ENCODE data around the gene AKR1D1. TPM values are rescaled to one million over a fixed set of nuclear protein-coding genes. Genes with fewer than 3 reads are reported as not detected.

The AKR1D1 gene
- total and polyA plus RNA-seq, 10 of the 15 experiments (the other 5 are each of a cell fraction or from before 2014, with no cell fraction given) = 0.09 to 0.34 TPM; not detected in 8

GRCh38 chr7:138122162-138122561, 45.9 kb downstream of the AKR1D1 start:
- no peak for ATAC-seq

GRCh38 chr7:138125119-138125518, 48.9 kb downstream of the AKR1D1 start:
- H3K4me3 ChIP-seq = no peak overlapping the region
- SMC1A ChIA-PET (ENCODE audit: uncharacterized antibody, unreplicated experiment) = interaction anchor here (0.7 to 1.4 kb wide), 2 partner anchors 36 to 101 kb away, joined by 3 read pairs; no protein-coding TSS in a partner anchor
- WGBS (ENCODE audit: insufficient coverage, insufficient replicate concordance, low lambda C conversion rate, missing lambda C conversion rate) = 13% methylated on average over 2 of the region's 2 CpGs
- no peak for FAIRE-seq
- no peak overlapping the region for H3K9ac ChIP-seq (ENCODE audit: control insufficient read depth, insufficient read depth, low read length)
- H3K4me1 ChIP-seq (ENCODE audit: control insufficient read depth, insufficient read depth, low read length) = peaks cover 7% of the 10 kb centered on the region
- CTCF ChIA-PET = interaction anchor here (0.6 to 0.7 kb wide), 2 partner anchors 10 to 221 kb away, joined by 3 read pairs; no protein-coding TSS in a partner anchor
- no peak overlapping the region; the same call in 1 of the 2 replicates for H3K27ac ChIP-seq (ENCODE audit: control insufficient read depth, insufficient read depth)
- no peaks in the 10 kb centered on the region for H4K20me1 ChIP-seq (ENCODE audit: control insufficient read depth, insufficient read depth)
- H2AFZ ChIP-seq (ENCODE audit: control insufficient read depth, low read depth, low read length) = peak overlapping the region; percentile 75
- BruUV-seq (replicated peaks) = no TSS peak
- in situ Hi-C loops (cut with MboI) = no loop called here
- DNase-seq (ENCODE audit: low read depth, low spot score) = no peak
- intact Hi-C loops (cut with micrococcal nuclease; ENCODE audit: unreplicated experiment) = no loop called here
- no peaks in the 10 kb centered on the region; the same call in 2 of the 3 replicates for H3K9me3 ChIP-seq (replicated peaks; ENCODE audit: control insufficient read depth, insufficient read depth, low read length)
- ATAC-seq = no peak; the same call in 1 of the 3 replicates
- H3K27me3 ChIP-seq (replicated peaks in 1 of 2; ENCODE audit: control insufficient read depth in 2 of 2, insufficient read depth in 2 of 2, low read length in 1 of 2) = no peaks in the 10 kb centered on the region
- no peaks in the 10 kb centered on the region for H3K79me2 ChIP-seq (ENCODE audit: control insufficient read depth, insufficient read depth, low read length)
- no peaks in the 10 kb centered on the region for H3K36me3 ChIP-seq (ENCODE audit: control insufficient read depth in 2 of 2, insufficient read depth in 2 of 2, low read length in 1 of 2)
- POLR2A ChIA-PET = interaction anchor here (0.5 to 0.6 kb wide), 2 partner anchors 12 to 158 kb away, joined by 3 to 6 read pairs; no protein-coding TSS in a partner anchor
- RAD21 ChIA-PET (ENCODE audit: unreplicated experiment) = interaction anchor here (2.3 kb wide), 1 partner anchor 36 kb away, joined by 7 read pairs; no protein-coding TSS in a partner anchor
- no peak overlapping the region; the same call in 1 of the 2 replicates for H3K4me2 ChIP-seq (ENCODE audit: control insufficient read depth, insufficient read depth)
- no peak for TF ChIP-seq POLR2A (IDR thresholded peaks at IDR 0.05; ENCODE audit: low read depth, low read length)
- TF ChIP-seq NR2C1 (IDR thresholded peaks at IDR 0.05) = no peak
- TF ChIP-seq CEBPZ (IDR thresholded peaks at IDR 0.05; ENCODE audit: low read depth, low read length) = no peak
- no peak for TF ChIP-seq ATF7 (IDR thresholded peaks at IDR 0.05; ENCODE audit: low read depth)
- TF ChIP-seq ZBTB11 (CRISPR knock-in tag; IDR thresholded peaks at IDR 0.05) = no peak
- no peak for TF ChIP-seq BCLAF1 (IDR thresholded peaks at IDR 0.05)

More at GRCh38 chr7:138122162-138122561, 45.9 kb downstream of the AKR1D1 start:
- ChIA-PET CTCF (no interaction called here), RAD21 (ENCODE audit: unreplicated experiment) (no interaction called here), POLR2A (no interaction called here), SMC1A (ENCODE audit: uncharacterized antibody, unreplicated experiment) (interaction anchor here (0.6 kb wide), 1 partner anchor 301 kb away, joined by 3 read pairs; no protein-coding TSS in a partner anchor)
- BruUV-seq (replicated peaks) = no TSS peak
- TF ChIP-seq NR2C1 (IDR thresholded peaks at IDR 0.05) = no peak
- no peak for TF ChIP-seq HCFC1 (IDR thresholded peaks at IDR 0.05; ENCODE audit: low read length)
- no peak for TF ChIP-seq HDGF (IDR thresholded peaks at IDR 0.05)
- no peak overlapping the region for H3K27ac ChIP-seq (ENCODE audit: control insufficient read depth, insufficient read depth)
- H4K20me1 ChIP-seq (ENCODE audit: control insufficient read depth, insufficient read depth) = no peaks in the 10 kb centered on the region
- no peak for DNase-seq (ENCODE audit: low read depth, low spot score)
- 70% methylated on average over 23 of the region's 23 CpGs for WGBS (ENCODE audit: insufficient coverage, insufficient replicate concordance, low lambda C conversion rate, missing lambda C conversion rate)
- no peaks in the 10 kb centered on the region for H3K27me3 ChIP-seq (replicated peaks in 1 of 2; ENCODE audit: control insufficient read depth in 2 of 2, insufficient read depth in 2 of 2, low read length in 1 of 2)
- in situ Hi-C loops (cut with MboI) = no loop called here
- intact Hi-C loops (cut with micrococcal nuclease; ENCODE audit: unreplicated experiment) = no loop called here
- FAIRE-seq = no peak
- no peak overlapping the region for H3K9ac ChIP-seq (ENCODE audit: control insufficient read depth, insufficient read depth, low read length)
- no peak overlapping the region for H2AFZ ChIP-seq (ENCODE audit: control insufficient read depth, low read depth, low read length)
- no peaks in the 10 kb centered on the region for H3K9me3 ChIP-seq (replicated peaks; ENCODE audit: control insufficient read depth, insufficient read depth, low read length)
- peaks cover 7% of the 10 kb centered on the region for H3K4me1 ChIP-seq (ENCODE audit: control insufficient read depth, insufficient read depth, low read length)
- H3K36me3 ChIP-seq (ENCODE audit: control insufficient read depth in 2 of 2, insufficient read depth in 2 of 2, low read length in 1 of 2) = no peaks in the 10 kb centered on the region
- H3K4me3 ChIP-seq = no peak overlapping the region
- H3K4me2 ChIP-seq (ENCODE audit: control insufficient read depth, insufficient read depth) = no peak overlapping the region
- no peaks in the 10 kb centered on the region for H3K79me2 ChIP-seq (ENCODE audit: control insufficient read depth, insufficient read depth, low read length)

Measured in GM12878 (cell line).